Putamen (tissue), 1 donor: Measurements from ENCODE around the gene CNKSR3.

ENCODE experiments used
- DNase-seq: peaks from one replicate; pipeline ENCODE4 v3.0.0-alpha.2; 2016; ENCODE audit warnings: low spot score

CNKSR3 gene

GRCh38 chr6:154479351-154479769, 31.1 kb downstream of the CNKSR3 start:
- DNase-seq, result no peak

DNA sequence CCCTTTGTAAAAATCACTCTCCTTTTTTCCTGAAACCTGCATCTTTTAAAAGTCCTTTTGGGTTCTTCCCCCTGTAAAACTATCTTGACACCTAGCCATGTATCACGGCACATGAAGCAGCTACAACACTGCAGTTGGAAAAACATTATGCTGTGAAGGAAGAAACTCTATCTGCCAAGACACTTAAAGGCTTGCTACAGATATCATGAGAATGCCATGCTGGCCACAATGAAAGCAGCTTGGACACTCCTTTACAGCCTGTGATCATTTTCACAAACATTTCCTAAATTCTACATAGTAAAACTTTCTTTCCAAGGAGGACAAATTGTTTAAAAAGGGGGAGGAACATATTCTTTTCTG, 31.8 kb downstream of the CNKSR3 start:
- no peak for DNase-seq

DNA sequence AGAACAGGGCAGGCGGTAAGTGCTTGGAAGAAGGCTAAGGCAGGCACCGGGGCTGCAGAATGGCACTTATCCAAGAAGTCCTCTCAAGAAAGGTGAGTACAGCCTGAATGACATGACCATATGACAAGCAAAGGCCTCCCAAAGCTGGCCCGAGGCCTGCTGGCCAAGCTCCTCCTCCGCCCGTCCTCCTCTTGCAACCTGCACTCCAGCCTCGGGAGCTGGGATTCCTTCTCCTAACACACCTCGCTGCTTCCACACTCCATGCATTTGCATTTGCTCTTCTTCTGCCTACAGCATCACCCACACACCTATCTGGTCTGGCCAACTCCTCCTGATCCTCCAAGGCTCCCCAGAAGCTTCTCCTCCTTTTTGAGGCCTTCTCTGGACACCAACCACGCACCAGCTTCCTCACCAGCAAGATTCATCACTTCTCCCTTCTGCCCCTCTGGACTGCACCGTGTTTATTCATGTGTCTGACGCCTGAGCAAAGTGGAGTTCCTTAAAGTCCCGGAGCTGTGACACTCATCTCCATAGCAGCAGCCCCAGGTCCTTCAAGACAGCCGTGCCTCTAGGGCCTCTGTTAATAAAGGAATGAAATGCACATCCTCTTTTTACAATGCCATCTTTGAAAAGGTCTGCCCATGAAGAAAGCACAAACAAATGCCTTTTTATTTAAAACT, 32.3 kb downstream of the CNKSR3 start:
- DNase-seq, result no peak

DNA sequence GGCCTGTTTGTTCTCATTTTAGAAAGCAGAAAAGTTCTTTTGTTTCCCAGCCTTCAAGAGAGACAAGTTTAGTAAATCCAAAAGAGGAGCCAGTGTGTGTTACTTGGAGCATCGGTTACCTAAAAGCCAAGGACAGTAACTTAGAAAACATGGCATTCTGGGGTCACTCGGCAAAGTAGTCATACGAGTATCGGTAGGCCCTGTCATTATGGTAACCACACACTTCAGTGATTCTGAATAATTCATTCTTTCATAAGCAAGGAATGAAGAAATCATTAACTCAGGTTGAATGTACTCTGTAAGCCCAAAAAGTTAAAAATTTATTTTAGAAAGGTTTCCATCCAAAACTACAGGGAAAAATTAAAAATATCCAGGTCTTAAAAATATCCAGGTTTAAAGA, 34.0 kb downstream of the CNKSR3 start:
- no peak for DNase-seq

DNA sequence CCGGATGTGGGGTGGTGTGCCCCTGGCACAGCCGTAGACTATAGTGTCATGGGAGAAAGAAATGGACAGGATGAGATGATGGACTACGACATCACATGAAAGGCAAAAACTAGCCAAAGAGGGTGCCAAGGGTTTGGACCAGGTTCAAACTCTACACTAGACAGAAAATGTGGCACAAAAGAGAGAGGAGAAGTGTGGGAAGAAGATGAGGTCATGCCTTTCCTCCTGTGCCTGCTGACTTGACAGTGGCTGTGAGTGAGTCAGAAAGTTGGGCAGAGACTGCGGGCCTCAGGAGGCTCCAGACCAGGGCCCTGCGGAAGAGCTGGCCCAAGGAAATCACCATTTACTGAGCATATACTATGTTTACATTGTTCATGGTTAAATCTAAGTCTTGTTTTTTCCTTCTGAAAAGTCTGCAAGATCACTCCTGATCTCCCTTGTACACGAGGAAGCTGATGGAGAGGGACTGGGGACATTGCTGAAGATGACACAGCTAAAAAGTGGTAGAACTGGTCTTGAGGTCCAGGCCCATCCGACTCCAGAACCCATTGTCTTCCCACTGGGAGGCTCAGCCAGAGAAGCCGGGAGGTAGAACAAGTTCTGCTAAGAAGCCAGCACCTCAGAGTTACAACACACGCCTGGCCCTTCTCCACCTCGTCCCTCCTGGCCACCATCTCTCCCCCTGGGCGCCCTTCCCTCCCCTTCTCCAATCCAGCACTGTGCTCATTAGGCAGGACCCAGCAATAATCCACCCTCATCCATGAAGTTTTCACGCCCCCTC, 35.6 kb downstream of the CNKSR3 start:
- DNase-seq, result no peak

GRCh38 chr6:154473324-154473723, 37.2 kb downstream of the CNKSR3 start:
- no peak for DNase-seq

- no peak for DNase-seq
Measured at GRCh38 chr6:154471609-154472362, 38.7 kb downstream of the CNKSR3 start.

DNA sequence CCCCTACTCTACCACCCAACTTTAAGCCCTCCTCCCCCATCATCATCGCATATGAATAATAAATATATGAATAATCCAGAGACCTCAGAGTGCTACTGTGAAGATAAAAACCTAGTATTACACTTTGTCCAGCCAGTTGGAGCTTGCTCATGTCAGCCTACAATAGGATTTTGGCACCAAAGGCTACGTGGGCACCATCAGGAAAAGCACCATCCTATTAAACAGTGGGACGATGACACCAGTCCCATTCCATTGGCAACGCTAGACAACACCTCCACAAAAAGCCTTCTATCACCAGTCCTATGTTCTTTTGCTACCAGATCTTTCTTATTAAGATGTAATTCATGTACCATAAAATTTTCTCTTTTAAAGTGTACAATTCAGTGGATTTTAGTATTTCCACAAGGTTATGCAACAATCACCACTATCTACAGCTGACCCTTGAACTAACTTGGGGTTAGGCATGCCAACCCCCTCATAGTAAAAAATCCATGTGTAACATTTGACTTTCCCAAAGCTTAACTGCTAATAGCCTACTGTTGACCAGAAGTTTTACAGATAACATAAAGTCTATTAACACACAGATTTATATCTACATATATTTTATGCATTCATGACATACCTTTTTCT, 41.1 kb downstream of the CNKSR3 start:
- DNase-seq, result no peak

DNA sequence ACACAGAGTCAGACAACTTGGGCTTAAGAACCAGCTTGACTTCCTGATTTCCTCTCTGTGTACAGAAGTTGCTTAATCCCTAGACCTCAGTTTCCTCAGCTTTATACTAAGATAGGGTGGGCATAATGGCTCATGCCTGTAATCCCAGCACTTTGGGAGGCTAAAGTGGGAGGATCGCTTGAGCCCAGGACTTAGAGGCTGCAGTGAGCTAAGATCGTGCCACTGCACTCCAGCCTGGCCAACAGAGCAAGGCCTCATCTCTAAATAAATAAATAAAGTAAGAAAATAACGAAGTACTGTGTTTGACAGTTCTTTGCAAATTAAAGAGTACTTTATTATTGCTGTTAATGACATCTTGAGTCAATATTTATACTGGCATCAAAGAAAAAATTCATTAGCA, 41.7 kb downstream of the CNKSR3 start:
- DNase-seq, result no peak

GRCh38 chr6:154466971-154467679, 43.4 kb downstream of the CNKSR3 start:
- no peak for DNase-seq

DNA sequence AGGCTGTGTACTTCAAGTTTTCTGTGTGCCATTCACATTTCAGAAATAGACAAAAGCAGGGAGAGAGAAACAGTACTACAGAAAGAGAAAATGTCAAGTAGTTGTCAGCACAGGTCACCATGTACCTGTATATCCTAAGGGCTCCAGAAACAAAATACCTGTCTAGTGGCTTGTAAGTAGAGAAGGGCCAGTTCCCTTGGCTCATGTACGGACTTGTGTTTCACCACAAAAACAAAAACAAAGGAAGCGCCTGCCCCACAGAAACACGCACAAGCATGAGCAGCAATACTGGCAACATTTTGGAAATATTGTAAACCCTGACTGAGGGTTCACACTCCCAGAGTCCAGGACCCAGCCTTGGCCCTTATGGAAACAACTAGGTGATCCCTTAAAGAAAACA, 44.3 kb downstream of the CNKSR3 start:
- no peak for DNase-seq

DNA sequence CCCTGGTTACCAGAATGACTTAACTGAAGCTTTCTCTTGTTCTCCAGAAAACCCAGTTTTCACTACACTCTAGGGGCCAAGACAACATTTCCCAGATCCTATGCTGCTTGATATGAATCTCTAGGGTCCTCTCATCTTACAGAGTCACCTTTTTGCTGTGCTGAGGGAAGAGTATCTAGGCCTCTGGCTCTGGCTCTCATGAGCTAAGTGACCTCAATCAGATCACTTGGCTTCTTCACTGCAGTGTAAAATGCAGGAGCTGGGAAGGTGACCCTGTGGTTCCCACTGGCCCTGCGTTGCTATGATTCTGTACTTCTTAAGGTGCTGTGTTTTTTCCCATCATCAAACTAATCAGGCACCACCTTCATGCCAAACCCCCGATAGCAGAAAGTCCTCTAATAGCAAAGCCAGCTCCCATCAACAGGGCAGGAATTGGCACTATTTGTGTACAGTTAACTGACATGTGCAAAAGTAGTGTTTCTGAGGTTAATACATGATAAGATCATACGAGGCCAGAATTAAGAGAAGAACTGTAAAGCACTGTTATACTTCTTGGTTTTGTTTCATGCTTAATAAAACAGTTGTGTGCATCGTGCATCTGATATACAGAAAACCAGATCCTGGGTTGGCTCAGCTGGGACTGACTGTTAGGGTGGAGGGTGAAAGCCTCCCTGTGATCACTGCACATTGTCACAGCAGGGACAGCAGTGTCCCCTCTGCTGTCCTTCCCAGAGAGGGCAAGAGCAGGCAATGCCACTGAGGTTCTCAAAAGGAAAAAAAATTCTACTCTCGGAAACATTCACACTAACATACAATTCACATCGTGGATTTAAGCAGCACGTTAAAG, 46.7 kb downstream of the CNKSR3 start:
- no peak for DNase-seq

- no peak for DNase-seq
Measured at GRCh38 chr6:154462425-154462824, 48.1 kb downstream of the CNKSR3 start.

DNA sequence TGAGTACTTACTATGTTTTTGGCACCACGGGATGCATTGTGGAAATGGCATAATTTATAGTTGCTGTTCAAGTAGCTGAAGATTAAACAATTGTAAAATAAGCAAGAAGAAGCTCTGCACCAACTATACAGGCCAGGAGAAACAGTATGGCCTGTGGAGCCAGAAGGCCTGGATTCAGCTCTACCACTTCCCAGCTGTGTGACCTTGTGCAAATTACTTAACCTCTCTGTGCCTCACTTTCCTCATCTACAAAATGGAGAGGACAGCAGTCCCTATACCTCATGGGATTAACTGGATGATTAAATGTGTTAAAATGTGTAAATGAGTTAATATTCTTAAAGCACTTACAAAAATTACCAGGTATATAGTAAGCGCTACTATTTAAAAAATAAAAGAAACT, 49.1 kb downstream of the CNKSR3 start:
- no peak for DNase-seq

DNA sequence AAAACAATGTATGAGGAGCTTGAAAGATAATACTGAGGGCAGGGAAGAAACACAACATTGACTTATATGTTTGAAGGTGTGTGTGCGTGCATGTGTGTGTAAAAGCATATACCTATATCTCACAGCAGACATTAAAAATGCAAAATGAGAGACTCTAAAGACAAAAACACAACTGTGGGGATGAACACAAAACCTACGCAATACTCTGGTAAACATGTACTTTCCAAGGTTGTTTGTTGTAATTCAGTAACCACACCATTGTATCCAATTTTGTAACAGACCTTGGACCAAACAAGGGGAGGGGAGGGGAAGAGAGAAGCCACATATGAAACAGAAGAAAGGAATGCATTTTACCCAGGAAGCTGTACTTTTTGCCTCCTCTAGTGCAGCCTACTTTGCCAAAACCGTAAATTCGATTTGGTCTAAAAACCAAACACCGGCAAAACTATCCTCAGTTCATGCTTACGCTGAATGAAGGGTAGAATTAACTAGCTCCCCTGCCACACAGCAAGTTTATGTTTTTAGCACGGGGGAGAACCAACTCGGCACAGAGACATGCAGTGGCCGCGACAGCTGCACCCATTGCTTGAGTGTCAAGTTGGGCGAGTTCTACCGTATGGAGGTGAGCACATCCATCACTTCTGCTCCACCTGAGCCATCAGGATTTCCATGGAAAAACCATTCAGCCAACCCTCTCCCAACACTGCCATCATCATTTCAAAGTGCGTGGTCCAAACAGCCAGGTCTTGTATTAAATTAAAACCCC, 50.0 kb downstream of the CNKSR3 start:
- no peak for DNase-seq

DNA sequence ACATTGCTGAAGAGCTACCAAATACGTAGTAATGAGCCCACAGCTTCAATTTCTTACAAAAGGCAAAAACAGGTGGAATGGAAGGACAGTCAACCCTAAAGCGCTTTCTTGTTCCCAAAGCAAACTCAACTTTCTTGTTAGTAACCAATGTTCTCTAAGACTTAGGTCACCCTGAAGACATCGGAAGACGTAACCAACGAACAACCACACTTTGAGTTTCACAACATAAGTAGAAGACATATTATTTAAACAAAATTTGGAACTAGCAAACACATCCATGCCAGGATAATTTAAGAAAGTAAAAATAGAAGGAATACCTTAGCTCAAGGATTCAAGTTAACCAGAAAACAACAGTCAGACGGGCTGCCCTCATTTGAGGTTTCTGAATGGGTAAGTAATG, 51.0 kb downstream of the CNKSR3 start:
- DNase-seq, result no peak

GRCh38 chr6:154458565-154459470, 51.7 kb downstream of the CNKSR3 start:
- DNase-seq, result no peak

DNA sequence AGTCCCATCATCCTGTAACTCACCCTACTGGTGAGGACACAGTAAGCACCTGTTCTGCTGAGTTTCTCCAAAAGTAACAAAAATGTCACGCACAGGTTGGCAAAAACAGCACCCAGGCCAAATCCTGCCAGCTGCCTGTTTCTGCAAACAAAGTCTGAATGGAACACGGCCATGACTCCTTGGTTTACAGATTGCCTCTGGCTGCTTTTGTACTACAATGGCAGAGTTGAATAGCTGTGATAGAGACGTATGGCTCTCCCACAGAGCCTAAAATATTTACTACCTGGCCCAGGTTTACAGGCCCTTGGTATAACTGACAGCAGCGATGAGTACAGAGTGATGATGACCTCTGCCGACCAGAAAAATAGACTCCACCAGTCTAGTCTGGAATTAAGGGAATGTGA, 52.6 kb downstream of the CNKSR3 start:
- DNase-seq, result no peak

DNA sequence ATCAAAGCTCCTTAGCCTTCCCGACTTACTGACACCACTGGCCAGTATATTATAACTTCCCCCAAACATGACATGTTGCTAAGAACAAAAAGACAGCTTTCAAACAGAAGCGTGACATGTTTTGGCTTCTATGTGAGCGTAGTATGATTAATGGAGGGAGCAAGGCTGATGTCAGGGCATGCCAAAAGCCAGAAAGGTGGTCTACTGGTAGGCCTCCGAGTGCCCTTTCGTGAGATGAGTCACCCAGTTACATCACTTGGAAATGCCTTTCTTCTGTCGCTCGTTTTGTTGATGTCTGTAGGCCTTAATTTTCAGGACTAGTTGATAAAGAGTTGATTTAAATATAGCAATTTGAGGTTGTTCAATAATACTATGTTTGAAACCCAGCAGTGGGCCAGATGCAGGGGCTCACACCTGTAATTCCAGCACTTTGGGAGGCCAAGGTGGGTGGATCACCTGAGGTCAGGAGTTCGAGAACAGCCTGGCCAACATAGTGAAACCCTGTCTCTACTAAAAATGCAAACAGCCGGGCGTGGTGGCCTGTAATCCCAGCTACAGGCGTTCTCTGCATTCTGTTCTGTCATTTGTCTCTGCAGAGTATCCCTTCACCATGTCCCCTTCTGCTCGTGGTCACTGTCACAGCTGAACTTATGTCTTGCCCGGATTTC, 53.3 kb downstream of the CNKSR3 start:
- DNase-seq, result no peak
